ENCODE measurements around the gene BCKDHB.

DNA sequence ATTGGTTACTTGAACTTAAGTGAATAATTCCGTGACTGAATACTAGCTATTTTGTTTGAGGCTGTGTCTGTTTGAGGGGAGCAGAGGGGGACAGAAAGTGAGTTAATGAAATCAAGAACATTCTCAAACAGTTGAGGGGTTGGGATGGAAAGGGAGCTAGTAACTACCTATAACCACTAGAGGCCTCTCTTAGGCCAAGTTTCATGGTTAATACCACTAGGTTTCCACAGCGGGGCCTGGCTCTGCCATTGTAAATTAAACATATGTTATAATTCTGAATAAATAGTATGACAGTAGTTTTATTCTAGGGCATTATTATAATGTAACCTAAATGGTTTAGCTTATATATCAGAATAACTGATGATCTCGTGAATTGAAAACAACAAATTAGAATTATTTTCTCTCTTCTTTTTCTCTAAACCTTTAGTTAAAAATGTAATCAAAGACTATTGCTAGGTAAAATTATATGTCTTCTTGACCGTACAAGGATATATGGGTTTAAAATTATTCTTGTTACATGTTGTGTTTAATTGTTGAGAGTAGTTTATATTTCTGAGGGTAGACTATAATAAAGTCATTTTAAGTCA is 108.1 kb downstream of the BCKDHB start:
- TF ChIP-seq EP300 (IDR thresholded peaks at IDR 0.05) (no peak), POLR2A (IDR thresholded peaks at IDR 0.05) (no peak), POLR2AphosphoS5 (IDR thresholded peaks at IDR 0.05) (no peak)
- TF ChIP-seq, protein P1, sequence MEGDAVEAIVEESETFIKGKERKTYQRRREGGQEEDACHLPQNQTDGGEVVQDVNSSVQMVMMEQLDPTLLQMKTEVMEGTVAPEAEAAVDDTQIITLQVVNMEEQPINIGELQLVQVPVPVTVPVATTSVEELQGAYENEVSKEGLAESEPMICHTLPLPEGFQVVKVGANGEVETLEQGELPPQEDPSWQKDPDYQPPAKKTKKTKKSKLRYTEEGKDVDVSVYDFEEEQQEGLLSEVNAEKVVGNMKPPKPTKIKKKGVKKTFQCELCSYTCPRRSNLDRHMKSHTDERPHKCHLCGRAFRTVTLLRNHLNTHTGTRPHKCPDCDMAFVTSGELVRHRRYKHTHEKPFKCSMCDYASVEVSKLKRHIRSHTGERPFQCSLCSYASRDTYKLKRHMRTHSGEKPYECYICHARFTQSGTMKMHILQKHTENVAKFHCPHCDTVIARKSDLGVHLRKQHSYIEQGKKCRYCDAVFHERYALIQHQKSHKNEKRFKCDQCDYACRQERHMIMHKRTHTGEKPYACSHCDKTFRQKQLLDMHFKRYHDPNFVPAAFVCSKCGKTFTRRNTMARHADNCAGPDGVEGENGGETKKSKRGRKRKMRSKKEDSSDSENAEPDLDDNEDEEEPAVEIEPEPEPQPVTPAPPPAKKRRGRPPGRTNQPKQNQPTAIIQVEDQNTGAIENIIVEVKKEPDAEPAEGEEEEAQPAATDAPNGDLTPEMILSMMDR (IDR thresholded peaks at IDR 0.05), result peak; percentile 34 to 75 (median 58)
